NCI-H128 (cell line): ENCODE results near the gene CALCOCO1.
A peak's percentile ranks its signal among the peaks of the same experiment; 100 is the strongest.
"Not testable (repeated sequence)": the region's sequence is repeated elsewhere in the genome, so short reads cannot be mapped to it uniquely, and the experiment has no call there.

Experiments used
- DNase-seq: peaks from one replicate; lab custom pipeline; 2025; ENCODE audit not compliant: unreplicated experiment; lab: John Stamatoyannopoulos, UW

The CALCOCO1 gene, protein sequence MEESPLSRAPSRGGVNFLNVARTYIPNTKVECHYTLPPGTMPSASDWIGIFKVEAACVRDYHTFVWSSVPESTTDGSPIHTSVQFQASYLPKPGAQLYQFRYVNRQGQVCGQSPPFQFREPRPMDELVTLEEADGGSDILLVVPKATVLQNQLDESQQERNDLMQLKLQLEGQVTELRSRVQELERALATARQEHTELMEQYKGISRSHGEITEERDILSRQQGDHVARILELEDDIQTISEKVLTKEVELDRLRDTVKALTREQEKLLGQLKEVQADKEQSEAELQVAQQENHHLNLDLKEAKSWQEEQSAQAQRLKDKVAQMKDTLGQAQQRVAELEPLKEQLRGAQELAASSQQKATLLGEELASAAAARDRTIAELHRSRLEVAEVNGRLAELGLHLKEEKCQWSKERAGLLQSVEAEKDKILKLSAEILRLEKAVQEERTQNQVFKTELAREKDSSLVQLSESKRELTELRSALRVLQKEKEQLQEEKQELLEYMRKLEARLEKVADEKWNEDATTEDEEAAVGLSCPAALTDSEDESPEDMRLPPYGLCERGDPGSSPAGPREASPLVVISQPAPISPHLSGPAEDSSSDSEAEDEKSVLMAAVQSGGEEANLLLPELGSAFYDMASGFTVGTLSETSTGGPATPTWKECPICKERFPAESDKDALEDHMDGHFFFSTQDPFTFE

DNA sequence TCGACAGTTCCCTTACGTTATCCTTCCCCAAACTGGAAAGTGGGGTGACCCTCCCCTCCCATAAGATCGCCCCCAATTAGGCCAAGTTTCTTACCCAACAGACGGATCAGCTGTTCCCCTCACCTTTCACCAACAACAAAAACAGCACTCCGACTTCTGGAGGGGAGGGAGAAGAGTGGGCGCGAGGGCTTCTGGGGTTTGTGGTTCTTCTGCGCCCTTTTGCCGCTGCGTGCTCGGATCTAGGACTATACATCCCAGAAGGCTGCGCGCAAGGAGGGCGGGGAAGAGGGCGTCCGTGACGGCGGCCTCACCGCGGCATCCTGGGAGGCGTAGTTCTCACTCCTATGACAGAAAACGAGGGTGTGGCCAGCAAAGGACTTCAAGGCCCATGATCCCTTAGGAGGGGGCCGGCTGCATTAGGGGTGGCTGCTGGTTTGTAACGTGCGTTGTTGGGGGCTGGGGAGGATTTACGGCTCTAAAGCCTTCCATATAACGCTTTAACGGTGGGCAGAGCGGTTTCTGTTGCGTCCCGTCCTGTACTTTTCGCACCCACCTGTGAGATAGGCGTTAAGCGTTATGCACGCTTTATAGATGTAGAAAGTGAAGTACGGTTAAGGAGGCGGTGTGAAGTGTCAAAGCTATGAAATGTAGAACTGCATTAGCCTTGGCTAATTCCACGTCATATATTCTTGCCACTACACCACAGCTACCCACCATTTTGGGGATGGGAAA is at the start of gene CALCOCO1:
TSS of gene CALCOCO1 (minus strand) at position 143 of the 732 bp plus-strand sequence. CDS start 2,210 bp downstream, outside the sequence.
- peak; percentile 89 for DNase-seq

DNA sequence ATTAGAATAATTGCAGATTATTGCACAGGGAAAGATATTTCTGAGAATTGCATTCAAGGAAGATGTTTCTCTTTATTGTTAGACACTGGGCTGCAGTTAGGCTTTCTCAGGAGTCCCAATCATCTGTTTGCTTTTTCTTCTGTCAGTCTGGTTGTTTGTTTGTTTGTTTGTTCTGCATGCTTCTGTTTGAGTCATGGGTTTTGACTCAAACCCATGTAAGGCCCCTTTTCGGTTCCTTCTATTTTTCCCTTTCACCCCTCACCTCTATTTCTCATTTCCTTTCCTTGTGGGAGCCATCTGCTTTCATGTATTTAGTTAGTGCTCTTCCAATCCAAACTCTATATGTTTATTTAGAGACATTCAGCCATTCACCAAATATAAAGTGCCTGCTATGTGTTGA is 49.6 kb upstream of the CALCOCO1 start:
- DNase-seq: no peak

DNA sequence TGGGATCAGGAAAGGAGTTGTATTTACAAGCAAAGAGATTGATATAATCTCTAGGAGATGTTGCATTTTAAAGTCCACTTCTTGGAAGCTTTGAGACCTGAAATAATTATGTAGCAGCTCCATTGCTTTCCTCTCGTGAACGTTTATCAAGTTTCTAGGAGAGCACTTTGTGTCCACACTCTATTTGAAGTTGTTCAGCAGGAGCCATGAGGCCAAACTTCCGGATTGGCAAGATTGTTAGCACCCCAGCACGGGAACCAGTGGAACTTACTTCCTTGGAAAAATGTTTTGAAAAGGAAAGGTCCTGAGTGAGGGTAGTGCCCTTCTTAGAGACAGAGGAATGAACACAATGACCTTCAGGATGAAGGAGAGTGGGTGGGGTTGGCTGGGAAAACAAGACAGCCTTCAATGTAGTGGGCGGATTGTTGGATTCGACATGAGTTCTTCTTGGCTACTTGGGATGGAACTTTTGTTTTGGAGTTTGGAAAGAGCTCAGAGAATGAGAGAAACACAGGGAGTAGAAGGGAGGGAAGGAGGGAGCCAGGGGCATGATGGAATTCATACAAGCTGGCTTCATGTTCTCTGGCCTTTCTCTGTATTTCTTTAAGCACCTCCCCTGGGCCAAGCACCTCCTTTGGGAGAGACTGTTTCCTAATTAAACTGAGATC is 48.4 kb upstream of the CALCOCO1 start:
- DNase-seq: no peak

DNA sequence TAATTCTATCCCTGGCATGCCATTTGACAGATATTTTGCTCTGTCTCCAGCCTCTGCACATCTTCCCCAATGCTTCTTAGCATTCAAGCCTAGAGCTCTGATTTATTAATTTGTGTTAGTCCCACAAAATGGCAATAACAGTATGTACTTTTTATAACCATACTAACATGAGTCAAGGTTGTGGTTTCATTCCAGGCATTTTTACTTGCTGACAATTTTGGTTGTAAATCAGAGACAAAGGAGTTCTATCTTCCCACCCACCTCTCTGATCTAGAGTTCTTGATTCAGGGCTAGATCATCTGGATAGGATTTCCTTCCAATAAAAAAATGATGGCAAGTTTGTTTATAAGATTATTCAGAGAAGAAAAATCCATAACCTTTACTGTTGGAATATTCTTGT is 43.0 kb upstream of the CALCOCO1 start:
- DNase-seq: no peak

DNA sequence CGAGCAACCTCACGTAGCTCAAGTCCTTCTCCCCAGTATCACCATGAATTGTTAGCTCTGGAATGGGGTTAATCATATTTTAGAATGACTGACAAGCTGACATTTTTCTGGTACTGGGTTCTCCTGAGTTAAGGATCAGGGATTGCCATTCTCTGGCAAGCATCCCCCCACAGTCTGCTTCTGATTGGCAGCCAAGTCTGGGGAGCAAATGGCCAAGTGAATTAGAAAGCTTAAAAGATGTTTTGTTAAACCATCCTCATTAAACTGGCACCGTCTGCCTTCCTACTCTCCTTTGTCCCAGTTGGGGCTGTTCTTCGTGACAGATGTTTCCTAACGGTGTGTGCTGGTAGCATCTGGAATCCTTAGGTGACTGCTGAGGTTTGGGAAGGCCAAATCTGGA is 41.7 kb upstream of the CALCOCO1 start:
- no peak for DNase-seq

DNA sequence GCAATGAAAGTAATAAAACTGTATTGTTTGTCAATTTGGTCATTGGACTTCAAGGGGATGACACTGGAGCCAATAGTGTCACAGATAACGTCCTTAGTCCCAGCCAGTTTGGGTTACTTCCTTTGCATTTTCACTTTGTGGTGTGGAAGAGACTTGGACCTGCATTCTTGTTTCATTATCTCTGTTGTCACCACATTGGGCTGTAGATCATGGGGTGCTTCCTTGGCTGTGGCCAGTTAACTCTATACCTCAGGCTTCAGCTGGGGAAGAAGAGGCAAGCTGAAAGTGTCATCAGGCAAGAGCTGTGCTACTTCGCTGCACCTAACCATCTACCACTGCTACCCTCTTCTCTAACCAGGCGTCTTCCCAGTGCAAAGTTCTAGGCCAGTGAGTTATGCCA is 39.6 kb upstream of the CALCOCO1 start:
- DNase-seq: no peak

DNA sequence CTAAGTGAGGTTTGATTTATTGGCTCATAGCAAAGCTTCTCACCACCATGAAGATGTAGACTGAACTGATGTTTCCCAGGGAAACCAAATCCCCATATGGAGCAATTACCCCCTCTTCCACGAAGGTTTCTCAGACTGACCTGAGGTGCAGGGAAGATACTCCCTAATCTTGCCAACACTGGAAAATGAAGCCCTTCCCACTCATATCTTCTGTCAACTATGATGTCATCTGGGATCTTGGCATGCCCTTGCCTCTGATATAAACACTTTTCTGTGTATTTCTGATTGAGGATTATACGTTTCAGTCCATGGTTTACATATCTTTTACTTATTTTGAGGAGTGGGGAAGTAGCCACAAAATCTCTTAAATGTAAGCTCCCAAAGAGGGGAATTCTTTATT is 38.6 kb upstream of the CALCOCO1 start:
- DNase-seq: no peak

DNA sequence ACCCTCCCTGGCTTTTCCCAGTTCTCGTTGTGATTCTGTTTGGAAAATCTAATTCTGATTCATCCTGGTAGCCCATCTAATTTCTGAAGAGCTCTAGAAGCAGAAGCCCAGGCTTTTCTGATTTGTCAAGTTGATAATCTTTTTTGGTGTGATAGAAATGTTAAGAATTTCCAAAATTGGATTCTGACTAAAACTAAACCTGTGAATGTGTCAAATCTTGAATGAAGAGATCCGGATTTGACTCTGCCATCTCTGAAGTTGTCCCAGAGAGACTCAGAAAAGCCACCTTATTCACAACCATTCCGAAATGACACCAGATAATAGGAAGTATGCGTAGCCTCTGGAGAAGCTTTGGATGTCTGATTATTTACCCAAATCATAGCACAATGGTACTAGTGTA is 37.4 kb upstream of the CALCOCO1 start:
- no peak for DNase-seq

DNA sequence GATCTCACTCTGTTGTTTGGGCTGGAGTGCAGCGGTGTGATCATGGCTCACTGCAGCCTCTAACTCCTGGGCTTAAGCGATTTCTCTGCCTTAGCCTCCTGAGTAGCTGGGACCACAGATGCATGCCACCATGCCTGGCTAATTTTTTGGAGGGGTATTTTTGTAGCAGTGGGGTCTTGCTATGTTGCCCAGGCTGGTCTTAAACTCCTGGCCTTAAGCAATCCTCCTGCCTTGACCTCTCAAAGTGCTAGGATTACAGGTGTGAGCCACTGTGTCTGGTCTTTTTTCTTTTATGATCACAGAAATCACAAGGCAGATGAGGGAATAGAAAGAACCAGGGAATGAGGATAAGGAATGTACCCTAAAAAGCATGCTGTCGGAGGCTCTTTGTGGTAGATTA is 35.5 kb upstream of the CALCOCO1 start:
- not testable (repeated sequence) for DNase-seq

DNA sequence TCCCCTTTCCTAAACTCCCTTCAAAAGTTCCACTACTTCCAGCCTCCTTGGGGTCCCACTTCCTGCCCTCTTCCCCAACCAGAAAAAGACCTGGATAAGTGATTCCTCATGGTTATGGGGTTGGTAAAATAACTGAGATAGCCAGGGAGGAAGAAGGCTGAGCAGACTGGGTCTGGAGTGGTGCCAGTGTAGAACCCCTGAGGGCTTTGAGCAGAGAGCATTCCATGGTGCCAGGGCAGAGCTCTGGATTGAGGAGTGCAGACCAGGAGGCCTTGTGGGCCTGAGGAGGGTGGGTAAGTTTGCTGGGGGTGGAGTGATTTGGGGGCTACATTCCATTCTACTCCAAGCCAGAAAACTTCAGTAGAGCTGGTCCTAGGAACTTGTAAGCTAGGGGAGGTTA is 34.1 kb upstream of the CALCOCO1 start:
- DNase-seq: no peak

DNA sequence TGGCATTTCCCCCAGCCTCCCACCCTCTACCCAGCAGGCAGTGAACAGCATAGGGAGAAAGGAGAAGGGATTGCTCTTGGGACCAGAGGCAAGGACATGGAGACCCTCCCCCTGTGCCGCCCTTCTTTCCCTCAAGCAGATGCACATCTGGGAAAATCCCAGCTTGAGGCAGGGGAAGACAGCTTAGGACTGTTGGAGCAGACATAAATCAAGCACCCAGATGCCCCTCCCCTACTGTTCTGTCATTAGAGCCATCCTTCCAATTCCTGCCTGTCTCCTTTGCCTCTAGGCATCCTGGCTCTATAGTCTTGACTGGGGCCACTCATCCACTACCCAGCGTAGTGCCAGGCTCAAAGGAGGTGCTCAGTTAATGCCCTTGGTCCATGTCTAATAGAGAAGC is 32.0 kb upstream of the CALCOCO1 start:
- DNase-seq: no peak

DNA sequence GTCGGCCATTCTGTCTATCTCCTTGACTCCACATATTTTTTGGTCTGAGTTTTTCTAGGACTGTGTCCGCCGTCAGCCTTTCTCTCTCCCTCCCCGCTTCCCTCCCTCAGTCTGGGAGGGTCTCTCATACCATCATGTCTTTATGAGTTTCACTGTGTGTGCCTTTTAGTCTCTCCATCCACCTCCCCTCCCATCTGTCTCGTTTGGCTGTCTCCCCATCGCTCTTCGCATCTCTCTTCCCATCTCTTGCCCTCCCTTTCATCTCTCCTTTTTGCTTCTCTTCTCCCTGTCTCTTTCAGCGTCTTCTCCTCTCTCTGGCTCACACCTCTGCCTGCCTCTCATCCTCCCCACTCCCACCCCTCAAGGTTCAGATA is 31.5 kb upstream of the CALCOCO1 start:
- DNase-seq: no peak

DNA sequence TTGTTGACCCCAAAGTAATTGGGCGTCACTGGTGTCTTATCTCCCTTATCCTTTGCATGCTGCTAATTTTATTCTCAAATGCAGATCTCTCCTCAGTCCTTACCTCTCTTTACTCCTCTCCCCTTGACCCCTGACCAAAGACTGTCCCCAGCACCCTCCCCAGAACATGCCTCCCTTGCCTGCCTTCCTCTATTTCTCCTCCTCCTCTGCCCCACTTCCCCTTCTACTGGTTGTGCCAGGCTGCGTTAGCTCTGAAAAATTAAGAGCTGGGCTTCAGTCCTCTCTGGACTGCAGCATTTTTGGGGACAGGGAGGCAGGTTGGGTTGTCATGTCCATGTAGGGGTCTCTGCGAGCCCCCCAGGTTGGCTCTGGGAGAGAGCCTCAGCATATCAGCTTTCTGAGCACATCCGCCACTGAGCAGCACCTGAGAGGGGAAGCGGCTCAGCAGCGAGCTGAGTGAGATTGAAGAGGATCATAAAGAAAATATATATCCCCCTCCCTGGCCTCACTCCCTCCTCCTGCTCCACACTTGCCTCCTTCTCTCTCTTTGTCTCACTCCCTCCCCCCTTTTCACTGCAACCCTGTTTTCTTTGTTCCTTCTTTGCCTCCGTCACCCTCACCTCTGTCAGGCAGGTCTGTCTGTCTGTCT is 31.0 kb upstream of the CALCOCO1 start:
- DNase-seq: no peak

DNA sequence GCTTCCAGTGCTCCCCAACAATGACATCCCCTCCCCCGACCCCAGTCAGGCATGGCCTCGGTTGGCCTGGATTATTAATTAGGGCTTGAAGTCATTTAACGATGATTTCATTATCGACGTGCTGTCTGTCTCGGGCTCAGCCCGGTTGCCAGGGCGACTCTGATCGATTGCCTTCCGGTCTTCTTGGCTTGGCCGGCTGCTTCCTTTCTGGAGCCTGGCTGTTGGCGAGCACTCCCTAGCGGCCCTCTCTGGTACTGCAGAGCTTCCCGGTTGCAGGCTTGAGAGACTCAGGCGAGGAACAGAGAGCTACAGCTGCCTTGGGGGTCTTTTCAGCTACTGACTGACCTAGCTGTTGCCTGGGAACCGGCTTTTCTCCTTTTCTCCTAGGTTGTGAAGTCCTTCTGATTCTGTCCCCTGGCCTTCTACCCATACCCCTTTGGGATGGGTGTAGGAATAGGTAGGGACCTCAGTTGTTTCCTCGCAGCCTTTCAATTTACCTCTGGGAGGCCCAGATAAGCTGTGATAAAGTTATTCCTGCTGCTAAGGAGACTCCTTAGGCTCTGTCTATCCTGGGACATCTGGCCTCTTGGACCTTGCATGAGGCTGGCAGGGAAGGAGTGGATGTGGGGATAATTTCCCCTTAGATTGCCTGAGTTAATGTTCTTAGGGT is 30.0 kb upstream of the CALCOCO1 start:
- no peak for DNase-seq

DNA sequence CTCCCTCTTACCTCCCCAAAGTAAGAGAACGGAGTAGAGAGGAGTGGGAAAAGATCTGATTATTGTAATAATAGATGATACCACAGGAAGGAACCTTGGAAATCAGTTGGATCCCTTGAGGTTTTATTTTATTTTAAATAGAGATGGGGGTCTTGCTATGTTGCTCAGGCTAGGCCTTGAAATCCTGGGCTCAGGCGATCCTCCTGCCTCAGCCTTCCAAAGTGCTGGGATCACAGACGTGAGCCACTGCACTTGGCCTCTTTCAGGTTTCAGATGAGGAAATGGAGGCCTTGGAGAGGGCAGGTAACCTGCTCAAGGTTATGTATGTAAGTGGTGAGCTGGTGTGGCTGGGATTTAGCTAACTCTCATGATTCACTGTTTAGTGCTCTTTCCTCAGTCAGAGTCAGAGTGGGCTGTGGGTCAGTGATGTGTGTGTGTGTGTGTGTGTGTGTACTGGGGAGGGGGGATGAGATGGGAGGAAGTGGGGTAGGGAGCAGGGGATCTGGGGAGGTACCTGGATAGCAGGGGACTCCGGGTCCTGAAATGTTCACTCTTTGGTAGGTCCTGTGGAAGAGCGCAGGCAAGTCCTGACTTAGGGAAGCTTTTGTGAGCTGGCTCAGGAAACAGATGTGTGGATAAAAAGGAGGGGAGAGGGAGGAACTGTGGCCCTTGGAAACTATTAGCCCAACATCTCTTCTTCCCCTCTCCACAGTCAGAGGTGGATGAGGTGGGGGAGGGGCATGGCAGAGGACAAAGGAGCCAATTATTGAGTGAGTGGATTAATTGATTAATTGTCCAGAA is 29.2 kb upstream of the CALCOCO1 start:
- no peak for DNase-seq

DNA sequence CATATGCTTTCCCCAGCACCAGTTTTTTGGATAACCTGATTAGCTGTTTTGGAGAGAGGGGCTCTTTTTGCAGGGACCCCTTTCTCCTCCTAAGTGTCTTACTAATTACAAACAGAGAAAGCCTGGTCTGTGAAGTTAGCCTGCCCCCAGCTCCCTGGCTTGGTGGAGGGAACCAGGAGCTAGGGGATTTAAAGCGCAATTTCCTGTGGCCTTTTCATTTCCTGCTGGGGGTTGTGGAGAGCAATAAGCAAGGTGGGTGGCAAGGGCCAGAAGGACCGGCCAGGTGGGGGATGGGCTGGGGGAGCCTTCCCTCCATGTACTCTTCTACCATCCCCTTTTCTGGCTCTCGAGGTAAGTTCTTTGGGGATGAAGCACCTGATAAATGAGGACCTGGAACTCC is 28.6 kb upstream of the CALCOCO1 start:
- DNase-seq: no peak

DNA sequence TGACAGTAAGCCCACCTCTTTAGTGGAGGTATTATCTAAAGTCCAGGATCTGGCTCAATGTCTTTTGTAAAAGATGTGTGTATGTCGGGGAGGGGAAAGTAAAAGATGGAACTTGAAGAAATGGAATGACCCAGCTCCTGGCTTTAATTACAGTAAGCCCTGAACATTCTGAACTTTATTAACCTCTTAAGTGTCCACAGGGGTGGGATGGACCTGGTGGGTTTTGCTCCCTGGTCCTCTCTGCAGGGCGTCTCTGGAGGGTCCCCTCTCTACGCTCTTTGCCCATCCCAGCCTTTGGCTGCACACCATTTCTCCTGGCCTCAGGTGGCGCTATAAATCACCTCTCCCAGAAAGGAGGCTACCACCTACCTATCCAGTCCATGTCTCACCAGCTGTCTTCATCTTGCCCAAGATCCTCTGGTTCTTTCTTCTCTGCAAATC is 28.2 kb upstream of the CALCOCO1 start:
- DNase-seq: no peak

DNA sequence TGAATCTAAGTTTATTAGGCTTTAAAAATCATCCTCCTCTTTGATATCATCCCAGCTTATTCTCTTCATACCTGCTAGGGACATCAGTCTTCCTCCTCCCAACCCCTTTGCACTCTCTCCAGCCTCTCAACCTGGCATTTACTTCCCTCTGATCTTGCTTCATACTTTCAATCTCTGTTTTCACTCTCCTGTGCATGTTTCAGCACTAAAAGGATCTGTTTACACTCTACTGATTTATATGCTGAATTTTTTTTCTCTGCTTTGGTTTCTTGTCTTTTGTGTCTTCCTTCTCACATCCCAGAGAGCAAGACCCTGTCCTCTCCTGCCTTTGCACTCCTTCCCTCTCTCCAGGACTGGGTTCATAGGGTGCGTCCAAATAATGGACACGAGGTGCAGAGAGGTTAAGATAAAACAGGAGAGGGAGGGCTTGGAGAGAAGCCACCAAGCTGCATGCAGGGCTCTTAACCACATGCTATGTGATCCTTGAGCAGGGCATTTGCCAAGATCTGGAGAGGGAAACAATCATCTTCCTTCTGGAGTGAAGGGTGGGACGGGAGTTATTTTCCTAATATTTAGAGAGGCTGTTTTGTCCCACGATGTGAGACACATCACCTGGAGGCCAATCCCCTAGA is 27.5 kb upstream of the CALCOCO1 start:
- DNase-seq: no peak

DNA sequence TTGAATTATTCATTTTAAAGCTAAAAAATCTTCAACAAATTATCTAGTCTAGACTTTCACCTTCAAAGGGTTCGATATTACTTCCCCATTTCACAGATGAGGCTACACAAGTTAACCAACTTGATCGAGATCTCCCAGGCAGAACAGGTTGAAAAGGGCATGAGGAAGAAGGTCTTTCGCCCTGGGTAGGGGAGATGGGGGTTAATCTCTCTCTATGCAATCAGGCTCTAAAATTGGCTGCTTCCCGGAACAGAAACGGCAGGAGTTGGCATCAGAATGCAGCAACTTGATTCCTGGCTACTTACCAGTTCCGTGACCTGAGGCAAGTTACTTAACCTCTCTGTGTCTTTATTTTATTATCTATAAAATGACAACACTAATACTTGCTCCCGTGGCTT is 26.9 kb upstream of the CALCOCO1 start:
- no peak for DNase-seq
